HEK293 (cell line): Measurements from ENCODE around the gene PRPH.

Experiments used
- OSR2 ChIP-seq: fragments of 450-650 bp; formaldehyde crosslinking; IDR thresholded peaks from 2 replicates; pipeline ENCODE4 v1.5.1; 2016; ENCODE audit warnings: missing biosample characterization, missing genetic modification characterization
- ZNF792 ChIP-seq: fragments of 450-650 bp; formaldehyde crosslinking; IDR thresholded peaks from 2 replicates; pipeline ENCODE4 v1.5.1; 2016; ENCODE audit warnings: missing biosample characterization, missing genetic modification characterization
- TF ChIP-seq, protein P1 (sequence below): fragments of 450-650 bp; formaldehyde crosslinking; IDR thresholded peaks from 2 replicates; pipeline ENCODE4 v1.5.1; 2016; ENCODE audit warnings: missing biosample characterization, missing genetic modification characterization

DNA sequence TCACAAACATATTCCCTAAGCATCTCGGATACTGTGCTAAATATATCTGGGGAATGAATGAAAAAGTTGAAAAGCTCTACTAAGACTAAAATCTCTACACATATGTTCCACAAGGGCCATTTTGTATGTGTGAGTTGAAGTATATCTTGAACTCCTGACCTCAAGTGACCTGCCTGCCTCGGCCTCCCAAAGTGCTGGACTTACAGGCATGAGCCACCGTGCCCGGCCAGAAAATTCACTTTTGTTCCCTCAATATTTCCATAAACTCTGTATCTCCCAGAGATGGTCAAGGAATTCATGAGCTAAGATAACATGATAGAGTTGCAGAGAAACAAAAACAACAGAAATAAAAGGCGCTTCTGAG lies 31.6 kb upstream of the PRPH start:
- TF ChIP-seq ZNF792 (tag by site-specific recombination) (no peak), OSR2 (tag by site-specific recombination) (no peak)
- TF ChIP-seq, protein P1, sequence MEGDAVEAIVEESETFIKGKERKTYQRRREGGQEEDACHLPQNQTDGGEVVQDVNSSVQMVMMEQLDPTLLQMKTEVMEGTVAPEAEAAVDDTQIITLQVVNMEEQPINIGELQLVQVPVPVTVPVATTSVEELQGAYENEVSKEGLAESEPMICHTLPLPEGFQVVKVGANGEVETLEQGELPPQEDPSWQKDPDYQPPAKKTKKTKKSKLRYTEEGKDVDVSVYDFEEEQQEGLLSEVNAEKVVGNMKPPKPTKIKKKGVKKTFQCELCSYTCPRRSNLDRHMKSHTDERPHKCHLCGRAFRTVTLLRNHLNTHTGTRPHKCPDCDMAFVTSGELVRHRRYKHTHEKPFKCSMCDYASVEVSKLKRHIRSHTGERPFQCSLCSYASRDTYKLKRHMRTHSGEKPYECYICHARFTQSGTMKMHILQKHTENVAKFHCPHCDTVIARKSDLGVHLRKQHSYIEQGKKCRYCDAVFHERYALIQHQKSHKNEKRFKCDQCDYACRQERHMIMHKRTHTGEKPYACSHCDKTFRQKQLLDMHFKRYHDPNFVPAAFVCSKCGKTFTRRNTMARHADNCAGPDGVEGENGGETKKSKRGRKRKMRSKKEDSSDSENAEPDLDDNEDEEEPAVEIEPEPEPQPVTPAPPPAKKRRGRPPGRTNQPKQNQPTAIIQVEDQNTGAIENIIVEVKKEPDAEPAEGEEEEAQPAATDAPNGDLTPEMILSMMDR: no peak
